HPDE6-E6E7 (cell line): ENCODE results near the gene PRKCE.
"Not testable (repeated sequence)": the region's sequence is repeated elsewhere in the genome, so short reads cannot be mapped to it uniquely, and the experiment has no call there.

Experiments
- DNase-seq: peaks from one replicate; pipeline ENCODE4 v3.0.0; 2011; ENCODE audit warnings: missing footprints; ENCODE audit errors: extremely low spot score

The PRKCE gene

DNA sequence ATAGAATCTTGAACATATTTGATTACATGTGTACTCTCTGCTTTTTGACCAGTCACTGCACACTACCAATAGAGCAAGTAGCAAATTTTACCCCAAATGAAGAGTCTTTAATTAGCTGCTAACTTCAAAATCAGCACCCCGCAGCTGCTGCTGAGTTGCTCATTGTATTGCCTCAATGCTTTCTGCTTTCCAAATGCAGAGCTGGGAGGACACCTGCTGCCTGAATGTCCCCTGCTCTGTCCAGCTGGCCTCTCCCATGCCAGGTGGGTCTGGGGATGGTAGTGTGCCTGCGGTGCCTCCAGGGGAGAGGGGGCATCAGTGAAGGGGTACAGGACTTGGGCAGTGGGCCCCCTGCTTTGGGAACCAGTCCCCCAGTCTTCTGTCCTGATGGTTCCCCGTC is 184.8 kb downstream of the PRKCE start:
- DNase-seq = no peak

DNA sequence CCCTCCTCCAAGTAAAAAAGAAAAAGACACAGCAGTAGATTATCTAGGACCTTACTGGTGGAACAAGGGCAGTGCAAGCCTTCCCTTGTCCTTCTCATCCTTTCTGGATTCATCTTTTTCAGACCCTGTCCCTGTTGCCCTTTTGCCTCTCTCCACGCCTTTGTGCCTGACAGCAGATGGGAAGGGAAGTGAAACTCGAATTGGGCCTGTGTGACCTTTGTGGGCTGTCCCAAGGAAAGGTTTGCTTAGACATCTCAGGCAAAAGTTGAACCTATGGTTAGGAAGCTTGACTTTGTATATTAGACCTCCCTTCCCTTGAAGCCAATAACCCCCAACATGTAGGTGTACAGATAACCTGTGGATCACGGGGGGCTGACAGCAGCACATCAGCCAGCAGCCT is 185.3 kb downstream of the PRKCE start:
- no peak for DNase-seq

DNA sequence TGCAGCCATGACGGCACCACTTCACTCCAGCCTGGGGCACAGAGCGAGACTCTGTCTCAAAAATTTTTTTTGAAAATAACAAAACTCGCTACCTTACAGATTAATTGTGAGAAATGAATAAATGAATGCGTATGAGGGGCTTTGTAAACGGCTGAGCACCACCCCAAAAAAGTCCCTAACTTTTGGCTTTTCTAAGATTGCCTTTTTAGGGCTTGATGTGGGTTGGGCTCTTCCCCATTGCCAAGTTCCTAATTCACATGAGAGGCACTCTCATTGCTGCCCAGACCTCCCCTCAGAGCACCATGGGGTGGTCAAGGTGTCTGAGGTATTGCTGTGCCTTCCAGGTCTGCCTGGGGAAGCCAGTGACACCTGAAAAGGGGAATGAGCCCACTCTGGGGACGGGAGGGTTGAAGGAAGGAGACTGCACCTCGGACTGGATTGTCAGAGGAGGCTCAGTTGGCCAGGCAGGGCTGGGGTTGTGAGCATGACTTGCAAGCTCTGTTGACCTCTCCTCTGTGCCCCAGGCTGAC is 186.4 kb downstream of the PRKCE start:
- DNase-seq = no peak

DNA sequence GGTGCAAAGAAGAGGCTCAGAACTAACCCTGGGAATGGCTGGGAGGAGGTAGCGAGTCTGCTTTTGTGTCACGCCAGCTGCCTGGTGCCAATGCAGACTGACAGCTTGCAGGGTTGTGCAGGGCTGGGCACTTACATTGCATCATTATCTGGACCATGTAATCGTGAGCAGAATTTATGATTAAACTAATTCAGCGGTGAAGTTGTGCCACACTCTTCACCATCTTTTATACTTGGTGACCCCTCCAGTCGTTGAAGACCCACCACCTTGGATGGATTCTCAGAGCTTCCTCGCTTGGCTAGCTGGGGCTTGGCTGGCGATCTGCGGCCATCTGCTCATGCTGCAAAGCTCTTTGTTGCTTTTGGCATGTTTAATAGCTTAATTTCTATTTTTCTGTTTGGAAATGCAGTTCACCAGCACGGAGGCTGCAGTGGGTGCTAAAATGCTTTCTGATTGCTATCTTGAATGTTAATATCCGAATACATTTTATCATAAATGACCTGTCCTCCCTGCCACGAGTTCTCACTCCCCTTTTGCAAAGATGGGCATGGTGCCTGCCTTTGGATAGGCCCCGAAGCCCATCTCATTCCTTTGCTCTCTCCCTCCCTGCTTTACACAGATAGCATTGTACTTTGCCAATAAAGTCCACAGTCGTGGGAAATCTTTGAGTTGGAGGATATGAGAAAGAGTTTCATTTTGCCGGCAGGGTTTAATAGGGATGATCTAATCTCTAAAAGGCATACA is 188.2 kb downstream of the PRKCE start:
- no peak for DNase-seq

DNA sequence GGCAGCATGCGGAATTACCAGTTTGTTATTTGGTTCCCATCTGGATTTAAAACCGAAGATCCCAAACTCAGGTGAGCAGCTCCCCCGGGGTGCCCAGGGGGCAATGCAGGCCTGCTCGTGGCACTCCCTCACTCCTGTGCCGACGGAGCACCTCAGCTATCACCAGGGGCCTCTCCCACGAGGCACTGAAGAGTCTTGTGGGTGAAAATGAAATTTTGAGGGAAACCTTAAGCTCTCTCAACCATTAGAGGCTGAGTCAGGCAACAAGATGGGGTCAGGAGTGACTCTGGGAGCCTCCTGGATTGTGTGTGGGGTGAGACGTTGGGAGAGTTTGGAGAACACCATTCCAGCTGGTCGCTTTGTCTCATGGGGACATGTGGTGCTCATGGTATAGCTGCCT is 189.0 kb downstream of the PRKCE start:
- no peak for DNase-seq

DNA sequence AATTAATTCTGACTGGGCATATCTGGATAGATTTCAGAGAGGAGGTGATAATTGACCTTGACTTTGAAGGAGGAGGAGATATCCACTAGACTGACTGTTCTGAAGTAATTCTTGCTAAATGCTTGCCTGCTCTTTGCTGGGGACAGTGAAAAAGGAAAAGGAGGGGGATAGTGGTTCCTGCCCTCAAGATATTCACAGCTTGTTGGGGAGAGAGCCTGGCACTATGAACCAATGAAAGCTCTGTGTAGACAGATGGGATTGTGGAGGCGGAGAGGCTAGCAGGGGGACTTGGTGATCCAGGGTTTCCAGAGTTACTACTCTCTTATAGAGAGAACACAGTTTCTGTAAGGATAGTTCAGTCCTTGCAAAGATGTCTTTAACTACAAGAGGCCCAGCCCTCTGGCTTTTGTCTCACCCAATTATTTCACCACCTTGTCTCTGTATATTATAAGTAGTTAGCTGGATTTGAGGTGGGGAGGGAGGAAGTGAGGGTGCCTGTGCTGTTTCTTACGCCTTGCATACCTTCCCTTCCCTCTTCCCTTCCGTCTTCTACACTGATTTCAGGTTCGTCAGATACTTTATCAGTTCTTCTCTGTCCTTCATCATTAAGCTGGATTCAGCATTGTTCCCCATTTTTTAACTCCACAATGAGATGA is 190.4 kb downstream of the PRKCE start:
- no peak for DNase-seq

DNA sequence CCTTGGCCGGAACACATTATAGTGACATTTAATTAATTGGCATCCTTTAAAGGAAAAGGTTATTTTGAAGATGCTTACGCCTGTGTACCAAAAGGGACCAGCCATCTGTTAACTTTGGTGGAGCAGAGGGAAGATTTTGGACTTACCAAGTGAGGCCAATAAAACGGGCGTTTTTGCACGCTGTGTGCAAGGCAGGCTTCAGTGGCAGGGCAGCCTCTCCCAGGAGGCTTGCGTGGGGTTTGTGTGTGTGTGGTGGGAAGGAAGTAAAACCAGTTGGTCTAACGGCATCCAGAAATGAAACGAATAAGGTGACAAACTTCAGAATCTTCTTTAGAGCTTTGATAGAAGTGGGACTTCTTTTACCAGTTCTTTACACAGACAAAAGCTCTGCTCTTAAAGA is 191.7 kb downstream of the PRKCE start:
- DNase-seq = no peak

DNA sequence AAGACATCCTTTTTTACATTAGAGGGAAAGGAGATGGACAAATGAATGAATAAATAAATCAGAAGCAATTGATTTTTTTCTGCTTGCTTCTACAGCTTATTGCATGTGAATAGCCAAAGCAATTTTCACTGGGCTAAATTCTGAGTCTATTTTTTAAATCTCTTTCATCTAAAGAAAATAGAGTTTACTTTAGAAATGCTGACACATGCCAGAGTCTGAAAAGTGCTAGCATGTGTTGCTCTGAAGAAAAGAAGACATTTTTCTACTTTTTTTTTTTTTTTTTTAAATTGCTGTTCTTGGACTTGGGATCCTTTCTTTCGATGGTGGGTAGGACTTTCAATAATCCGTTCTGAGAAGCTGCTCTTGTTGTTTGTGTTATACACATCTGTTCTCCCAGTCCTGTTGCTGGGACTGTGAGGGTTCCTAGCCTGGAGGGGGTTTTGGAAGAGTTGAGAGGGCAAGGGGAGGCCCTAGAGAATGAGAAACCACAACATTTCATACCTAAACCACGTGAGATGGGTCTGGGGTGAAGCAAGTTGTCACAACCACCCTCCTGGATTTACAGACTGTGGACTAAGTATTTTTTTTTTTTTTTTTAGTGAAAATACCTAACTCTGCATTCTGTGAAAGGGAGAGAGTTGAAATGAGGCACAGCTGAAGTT is 193.5 kb downstream of the PRKCE start:
- DNase-seq = no peak

DNA sequence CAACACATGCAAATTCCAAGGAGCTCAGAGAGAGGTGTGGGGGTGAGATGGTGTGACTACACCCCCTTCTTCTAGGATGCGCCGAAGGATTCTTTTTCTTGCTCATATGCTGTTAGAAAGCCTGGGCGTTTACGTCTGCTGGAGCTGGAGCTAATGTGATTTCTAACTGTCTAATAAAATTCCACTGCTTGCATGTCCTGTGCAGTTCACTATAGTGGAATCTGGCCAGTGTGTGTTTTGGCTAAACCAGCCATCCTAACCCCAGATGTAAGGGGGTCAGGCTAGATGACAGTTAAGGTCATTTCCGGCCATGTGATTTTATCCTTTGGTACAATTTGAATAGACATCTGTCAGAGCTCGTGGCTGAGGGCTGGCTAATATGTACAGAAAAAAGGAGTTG is 194.1 kb downstream of the PRKCE start:
- DNase-seq = no peak

DNA sequence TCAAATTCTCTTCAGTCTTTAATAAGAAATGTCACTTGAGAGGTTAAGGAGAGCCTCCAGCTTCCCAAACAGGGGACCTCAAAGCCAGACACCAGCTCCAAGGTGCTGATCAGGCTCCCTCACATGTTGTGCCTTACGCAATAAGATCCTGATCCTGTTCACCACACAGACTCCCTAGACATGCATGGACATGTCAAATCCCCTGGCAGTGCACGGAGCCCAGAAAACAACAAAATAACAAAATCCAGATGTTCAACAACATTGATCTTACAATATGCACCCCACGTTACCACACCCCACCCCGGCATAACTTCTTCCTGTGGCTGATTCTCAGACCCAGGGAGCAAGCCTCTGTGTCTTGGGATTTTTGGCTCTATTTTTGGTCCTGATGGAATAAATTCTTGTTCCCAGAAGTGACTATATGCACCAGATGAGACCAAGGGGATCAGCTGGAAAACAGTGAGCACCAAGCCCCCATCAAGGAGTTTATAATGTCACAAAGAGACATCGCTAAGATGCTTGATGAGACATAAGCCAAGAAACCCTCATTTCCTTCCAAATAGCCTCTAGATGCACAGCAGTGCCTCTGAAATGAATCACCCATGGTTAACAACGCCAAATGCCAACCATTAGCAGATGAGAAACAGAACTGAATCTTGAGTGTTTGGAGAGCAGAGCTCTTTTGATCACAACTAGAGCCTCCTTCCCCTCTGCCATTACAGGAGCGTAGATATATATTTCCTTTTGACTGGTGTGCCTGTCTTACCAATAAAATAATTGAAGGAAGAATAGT is 198.2 kb downstream of the PRKCE start:
- DNase-seq = peak; percentile 82

DNA sequence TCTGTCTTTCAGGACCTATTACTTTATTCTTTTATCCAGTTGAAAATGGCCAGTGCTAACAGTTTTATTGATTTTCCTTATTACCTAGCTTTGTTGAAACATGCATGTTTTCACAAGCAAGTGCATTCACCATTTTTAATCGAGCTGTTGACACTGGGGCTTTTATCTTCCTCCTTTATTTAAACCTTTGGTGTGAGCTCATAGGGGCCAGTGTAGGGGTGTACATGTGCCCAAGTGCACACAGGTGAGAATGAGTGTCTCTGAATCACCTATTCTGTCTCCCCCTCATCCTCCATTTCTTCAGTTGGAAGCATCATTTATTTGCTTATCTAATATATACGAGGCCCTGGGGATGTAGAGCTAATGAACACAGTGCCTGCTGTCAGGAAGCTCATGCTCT is 199.1 kb downstream of the PRKCE start:
- DNase-seq = no peak

DNA sequence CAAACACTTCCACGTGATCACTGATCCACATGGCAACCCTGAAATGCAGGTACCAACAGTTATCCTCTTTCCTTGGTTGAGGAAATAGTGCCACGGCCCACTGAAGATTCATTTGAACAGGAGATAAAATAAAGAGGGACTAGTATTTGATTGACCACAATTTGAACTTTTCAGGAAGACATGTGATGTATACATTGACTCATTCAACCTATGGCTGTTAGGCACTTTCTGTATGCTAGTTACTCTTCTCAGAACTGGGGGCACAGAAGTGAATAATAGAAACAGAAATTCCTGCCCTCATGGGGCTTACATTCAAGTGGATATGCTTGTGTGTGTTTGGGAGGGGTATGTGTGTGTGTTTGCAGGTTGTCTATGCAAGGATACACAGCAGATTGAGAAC is 199.6 kb downstream of the PRKCE start:
- DNase-seq = no peak

DNA sequence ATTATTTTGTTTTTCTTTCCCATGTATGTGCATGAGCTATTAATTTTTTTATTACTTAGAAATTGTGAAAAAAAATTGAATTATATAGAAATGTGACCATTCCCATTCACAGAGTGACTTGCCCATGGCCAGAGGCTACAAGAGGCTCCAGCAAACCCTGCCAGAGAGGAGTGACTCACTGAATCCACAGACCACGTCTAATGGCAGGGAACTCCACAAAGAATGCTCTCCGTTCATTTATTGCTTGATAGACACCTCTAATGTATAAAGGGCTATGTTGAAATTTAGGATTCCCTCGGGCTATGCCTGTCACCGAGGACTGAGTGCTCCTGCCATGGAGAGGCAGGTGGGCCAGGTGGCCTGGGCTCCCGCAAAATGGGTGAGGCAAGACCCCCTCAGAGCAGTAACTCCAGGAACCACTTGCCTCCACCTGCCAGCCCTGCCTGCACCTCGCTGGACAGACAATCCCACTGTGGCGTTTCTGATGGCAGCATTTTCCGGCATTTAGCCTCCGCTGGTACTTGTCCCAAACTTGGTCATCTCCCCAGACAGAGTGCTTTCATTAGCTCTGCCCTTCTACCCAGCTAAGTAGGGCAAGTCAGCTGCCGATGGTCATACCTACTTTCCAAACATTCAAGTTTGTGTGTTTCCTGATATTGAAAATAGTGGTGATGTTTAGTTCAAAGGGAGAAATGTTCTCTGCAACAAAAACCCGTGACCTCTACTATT is 200.3 kb downstream of the PRKCE start:
- peak; percentile 55 for DNase-seq

DNA sequence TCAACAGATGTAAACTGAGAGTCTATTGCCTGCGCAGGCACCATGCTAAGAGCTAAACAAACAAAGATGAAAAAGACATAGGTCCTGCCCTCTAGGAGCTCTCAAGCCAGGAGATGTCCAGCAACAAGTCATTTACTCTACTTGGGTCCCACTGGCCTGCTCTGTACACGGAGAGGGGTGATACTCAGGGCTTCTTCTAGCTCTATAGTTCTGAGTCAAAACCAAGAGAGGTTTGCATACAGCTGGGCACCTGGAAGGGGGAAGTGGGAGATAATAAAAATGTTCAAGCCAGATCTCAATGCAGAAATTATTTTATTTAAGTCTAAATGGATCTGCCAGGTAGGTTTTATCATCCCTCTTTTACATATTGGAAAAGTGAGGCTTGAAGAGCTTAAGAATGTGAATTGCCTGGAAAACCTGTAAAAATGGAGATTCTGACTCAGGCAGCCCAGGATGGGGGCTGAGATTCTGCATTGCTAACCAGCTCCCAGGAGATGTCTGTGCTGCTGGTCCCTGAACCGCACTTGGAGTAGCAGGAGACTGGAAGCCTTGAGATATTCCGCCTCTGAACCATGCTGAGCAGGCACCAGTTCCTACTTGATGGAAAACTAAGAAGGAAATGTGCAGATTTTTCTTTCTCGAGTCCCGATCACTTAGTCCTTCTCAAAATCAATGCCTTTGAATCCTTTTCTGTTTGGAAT is 201.1 kb downstream of the PRKCE start:
- DNase-seq = no peak

DNA sequence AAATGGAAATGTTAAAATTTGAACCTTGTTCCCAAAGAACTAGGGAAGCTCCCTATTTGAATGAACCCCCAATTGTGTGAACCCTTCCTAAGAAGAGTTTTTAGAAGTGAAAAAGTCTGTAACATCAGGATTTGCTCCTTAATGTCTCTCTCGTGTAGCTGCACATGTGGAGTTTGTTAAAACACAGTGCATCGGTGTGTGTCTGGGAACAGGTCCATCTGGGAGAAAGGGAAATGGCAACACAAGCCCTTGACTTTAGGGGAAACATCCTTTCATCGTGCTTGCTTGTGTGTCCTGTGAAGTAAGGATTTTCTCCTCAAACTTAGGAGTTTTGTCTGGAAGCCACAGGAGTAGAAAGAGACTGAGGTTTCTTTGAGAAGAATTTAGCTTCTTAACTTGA is 203.9 kb downstream of the PRKCE start:
- no peak for DNase-seq

DNA sequence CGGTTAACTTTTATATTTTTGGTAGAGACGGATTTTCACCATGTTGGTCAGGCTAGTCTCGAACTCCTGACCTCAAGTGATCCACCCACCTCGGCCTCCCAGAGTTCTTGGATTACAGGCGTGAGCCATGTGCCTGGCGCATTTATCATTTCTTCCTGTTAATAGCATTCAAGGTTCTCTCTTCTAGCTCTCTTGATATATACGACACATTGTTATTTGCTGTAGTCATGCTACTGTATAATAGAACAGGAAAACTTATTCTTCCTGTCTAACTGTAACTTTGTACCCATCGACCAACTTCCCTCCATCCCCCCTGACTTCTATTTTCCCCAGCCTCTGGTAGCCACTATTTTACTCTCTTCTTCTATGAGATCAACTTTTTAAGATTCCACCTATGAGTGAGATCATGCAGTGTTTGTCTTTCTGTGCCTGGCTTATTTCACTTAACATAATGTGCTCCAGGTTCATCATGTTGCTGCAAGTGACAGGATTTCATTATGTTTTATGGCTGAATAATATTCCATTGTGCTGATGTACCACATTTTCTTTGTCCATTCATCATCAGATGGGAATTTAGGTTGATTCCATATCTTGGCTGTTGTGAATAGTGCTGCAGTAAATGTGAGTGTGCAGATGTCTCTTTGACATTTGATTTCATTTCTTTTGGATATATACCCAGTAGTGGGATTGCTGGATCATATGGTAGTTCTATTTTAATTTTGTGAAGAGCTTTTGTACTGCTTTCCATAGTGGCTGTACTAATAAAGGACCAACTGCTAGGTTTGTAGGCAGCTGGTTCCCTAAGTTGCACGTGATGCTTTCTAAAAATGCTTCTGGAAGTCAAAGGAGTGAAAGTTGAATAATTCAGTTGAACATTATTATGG is 205.2 kb downstream of the PRKCE start:
- no peak for DNase-seq

DNA sequence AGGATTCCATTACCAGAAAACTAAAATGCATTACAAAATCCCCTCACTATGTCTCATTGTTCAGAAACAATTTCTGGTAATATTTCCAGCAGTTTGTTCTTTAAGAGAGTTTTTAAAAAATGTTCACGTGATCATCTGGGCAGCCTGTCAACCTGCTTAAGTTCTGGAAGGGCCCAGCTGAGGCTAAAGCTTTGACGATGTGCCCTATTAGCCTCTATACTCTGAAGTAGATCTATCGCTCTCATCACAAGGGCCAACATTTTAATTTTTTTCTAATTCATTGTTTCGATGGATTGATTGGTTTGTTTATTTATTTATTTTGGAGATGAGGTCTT is 205.8 kb downstream of the PRKCE start:
- DNase-seq = no peak

DNA sequence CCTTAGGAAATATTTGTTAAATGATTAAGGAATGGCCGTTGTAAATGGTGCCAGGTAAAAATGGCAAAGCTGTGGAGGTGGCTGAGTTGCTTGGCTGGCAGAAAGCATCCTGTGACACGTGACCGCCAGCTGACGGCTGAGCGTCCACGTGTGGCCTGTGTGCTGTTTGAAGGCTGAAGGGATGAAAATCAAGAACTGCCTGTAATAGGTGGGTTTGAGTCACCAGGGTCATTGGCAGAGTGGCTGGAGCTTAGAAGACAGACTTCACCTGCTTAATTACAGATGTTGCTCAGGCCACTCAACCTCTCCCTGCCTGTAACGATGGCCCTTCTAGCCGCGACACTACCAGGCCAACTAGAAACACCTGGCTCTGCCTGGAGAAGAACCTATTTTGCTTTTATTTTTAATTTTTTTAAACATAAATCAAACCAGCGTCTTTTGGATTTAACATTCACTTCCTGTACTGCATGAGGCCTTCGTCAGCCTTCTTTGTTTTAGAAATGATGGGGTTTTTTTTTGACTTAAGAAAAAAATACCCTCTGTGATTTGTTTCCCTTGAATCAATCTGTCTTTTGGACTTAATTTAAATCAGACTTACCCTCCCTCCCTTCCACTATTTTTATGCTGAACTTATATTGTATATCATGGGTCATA is 206.5 kb downstream of the PRKCE start:
- no peak for DNase-seq

DNA sequence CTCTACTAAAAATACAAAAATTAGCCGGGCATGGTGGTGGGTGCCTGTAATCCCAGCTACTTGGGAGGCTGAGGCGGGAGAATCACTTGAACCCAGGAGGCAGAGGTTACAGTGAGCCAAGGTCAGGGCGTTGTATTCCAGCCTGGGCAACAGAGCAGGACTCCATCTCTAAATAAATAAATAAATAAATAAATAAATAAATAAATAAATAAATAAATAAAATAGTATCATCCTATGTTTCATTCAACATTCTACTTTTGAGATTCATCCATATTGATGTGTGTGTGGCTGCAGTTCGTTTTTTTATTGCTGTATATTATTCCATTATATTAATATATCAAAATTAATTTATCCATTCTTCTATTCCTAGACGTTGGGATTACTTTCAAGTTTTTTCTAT is 207.4 kb downstream of the PRKCE start:
- not testable (repeated sequence) for DNase-seq
